Measurements from ENCODE around the gene GCSH.

GCSH gene

GRCh38 chr16:81060576-81061306 is 35.5 kb downstream of the GCSH start:
- TF ChIP-seq CTCF (IDR thresholded peaks at IDR 0.05; ENCODE audit: control insufficient read depth, extremely low read depth, insufficient read depth), result no peak
- DNase-seq (ENCODE audit: low read depth), result no peak
- no peak overlapping the region for H3K4me3 ChIP-seq (ENCODE audit: low read depth, low read length)

DNA sequence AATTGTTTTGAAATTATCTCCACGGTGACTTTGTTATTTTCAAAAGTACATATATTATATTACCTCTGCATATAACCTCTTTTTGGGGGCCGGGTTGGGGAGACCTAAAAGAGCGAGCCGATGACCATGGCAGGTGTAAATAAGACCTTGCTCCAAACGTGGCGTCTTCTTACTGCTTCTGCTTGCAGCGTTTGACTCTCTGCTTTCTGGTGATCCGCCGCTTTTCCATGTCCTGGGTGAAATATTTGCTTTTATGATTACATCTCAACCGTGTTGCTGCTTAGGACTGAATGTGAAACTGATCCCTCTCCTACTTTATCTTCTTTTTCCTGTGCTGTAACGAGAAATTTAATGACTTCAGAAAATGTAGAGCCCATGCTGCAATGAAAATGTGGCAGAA is 42.4 kb downstream of the GCSH start:
- TF ChIP-seq CTCF (IDR thresholded peaks at IDR 0.05; ENCODE audit: control insufficient read depth, extremely low read depth, insufficient read depth), result no peak
- DNase-seq (ENCODE audit: low read depth), result no peak

GRCh38 chr16:81042821-81043220 is 53.4 kb downstream of the GCSH start:
- H3K4me3 ChIP-seq (ENCODE audit: low read depth, low read length), result no peak overlapping the region
- no peak for TF ChIP-seq CTCF (IDR thresholded peaks at IDR 0.05; ENCODE audit: control insufficient read depth, extremely low read depth, insufficient read depth)
- DNase-seq (ENCODE audit: low read depth), result no peak

More for the DNA sequence above, 42.4 kb downstream of the GCSH start:
- H3K4me3 ChIP-seq (ENCODE audit: low read depth, low read length), result no peak overlapping the region

GRCh38 chr16:81041696-81042095 is 54.5 kb downstream of the GCSH start:
- no peak for TF ChIP-seq CTCF (IDR thresholded peaks at IDR 0.05; ENCODE audit: control insufficient read depth, extremely low read depth, insufficient read depth)
- no peak overlapping the region for H3K4me3 ChIP-seq (ENCODE audit: low read depth, low read length)
- DNase-seq (ENCODE audit: low read depth), result no peak

GRCh38 chr16:81040842-81041241 is 55.4 kb downstream of the GCSH start:
- TF ChIP-seq CTCF (IDR thresholded peaks at IDR 0.05; ENCODE audit: control insufficient read depth, extremely low read depth, insufficient read depth), result no peak
- H3K4me3 ChIP-seq (ENCODE audit: low read depth, low read length), result no peak overlapping the region
- DNase-seq (ENCODE audit: low read depth), result no peak

- no peak overlapping the region for H3K4me3 ChIP-seq (ENCODE audit: low read depth, low read length)
- TF ChIP-seq CTCF (IDR thresholded peaks at IDR 0.05; ENCODE audit: control insufficient read depth, extremely low read depth, insufficient read depth), result no peak
- no peak for DNase-seq (ENCODE audit: low read depth)
These were observed 56.1 kb downstream of the GCSH start for GRCh38 chr16:81040131-81040530.

Measured in LNCaP clone FGC (cell line).